GM19372 (cell line): Measurements from ENCODE around the gene FOXM1.

Experiments
- ATAC-seq: cut with Tn5 transposase; IDR thresholded peaks from one replicate; pipeline ENCODE4 v1.9.1; 2021; ENCODE audit warnings: mild to moderate bottlenecking, low read depth, moderate library complexity; ENCODE audit not compliant: unreplicated experiment

The FOXM1 gene

GRCh38 chr12:2841056-2841650, 35.8 kb downstream of the FOXM1 start:
- no peak for ATAC-seq

DNA sequence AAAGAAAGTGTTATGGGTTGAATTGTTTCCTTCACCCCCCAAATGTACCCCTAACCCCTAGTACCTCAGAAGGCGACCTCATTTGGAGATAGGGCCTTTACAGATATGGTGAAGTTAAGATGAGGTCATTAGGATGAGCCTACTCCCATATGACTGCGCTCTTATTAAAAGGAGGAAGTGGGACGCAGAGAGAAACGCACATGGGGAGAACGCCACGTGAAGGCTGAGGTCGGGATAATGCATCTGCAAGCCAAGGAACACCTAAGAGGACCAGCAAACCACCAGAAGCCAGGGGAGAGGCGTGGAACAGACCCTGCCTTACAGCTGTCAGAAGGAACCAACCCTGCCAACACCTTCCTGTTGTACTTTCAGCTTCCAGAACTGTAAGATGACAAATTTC, 40.4 kb downstream of the FOXM1 start:
- ATAC-seq = no peak

GRCh38 chr12:2835691-2836403, 41.1 kb downstream of the FOXM1 start:
- no peak for ATAC-seq

DNA sequence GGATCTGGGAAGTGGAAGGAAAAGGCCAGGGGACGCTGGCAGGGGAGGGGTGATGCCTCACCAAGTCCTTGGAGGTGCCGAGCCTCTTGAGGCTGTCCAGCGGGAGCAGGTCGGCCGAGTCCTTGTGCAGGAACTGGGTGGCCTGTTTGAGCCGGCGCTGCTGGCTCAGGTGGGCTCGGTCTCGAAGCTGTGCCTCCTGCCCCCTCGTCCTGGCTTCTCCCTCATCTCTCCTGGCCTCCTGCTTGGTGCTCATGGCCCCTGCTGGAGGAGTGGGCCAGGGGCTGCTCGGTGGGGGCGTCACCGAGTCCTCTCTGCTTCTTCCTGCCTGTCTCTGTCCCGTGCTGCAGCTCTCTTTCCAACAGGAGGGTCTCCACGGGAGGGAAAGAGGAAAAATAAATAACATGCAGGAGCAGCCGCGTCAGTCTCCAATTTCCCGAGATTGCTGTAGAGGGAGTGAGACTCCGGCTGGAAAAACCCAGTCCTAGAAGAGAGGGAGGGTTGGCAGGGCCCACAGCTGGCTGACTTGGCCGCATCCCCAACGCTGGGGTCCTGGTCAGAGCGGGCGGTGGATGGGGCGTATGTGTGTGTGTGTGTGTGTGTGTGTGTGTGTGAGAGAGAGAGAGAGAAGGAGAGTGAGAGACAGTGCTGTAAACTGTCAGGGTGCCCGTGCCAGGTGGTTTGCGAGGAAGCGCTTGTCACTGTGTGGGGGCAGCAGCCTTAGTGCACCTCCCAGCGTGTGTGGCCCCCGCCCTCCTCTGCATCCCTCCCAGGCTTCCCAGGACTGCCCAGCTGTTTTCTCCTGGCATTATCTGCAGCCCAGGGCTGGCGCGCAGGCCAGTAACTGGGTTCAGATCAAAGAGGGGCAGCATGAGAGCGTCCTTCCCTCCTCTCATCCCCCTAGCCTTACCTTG, 42.1 kb downstream of the FOXM1 start, which contains the start of gene NRIP2:
NRIP2 (minus strand) TSS at position 455 of the 911 bp plus-strand sequence; CDS start at position 403, 52 bp downstream.
- ATAC-seq = no peak

GRCh38 chr12:2833810-2834209, 43.2 kb downstream of the FOXM1 start:
- no peak for ATAC-seq

GRCh38 chr12:2833327-2833726, 43.6 kb downstream of the FOXM1 start:
- ATAC-seq = no peak

DNA sequence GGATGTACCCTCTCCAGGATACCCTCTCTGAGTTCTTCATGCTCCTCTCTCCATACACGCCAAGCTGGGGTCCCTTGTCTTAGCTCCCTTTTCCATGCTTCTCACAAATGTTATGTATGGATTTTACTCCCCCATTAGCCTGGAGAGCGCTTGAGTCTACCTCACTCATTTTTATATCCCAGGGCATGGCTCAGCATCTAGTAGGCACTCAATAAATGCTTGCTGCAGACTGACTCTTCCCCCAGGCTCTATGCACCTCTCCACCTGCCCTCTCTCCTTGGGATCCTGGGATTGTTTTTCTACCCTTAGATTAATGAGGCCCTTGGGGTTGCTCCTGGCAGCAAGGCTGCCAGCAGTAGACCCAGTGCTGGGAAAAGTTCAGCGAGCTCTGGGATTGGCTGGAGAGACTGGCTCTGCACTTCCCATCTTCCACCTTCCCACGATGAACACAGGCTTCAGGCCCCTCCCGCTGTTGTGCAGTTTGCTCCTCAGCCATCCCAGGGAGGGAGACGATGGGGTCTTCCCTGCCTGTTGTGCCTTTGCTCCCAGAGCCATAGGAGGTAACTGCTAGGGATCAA, 44.3 kb downstream of the FOXM1 start:
- ATAC-seq = no peak

DNA sequence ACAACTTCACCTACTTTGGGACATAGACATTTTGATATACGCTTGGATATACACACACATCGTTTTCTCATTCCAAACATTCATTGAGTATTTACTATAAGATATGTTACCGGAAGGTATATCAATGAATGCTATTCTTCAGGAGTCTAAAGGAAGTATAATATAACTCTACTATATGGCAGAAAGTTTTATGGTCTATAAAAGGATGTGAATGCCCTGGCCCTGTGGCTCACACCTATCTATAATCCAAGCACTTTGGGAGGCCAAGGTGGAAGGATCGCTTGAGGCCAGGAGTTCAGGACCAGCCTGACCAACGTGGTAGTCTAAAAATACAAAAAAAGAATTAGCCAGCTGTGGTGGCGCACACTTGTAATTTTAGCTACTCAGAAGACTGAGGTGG, 47.7 kb downstream of the FOXM1 start:
- no peak for ATAC-seq

GRCh38 chr12:2826721-2827515, 50.1 kb downstream of the FOXM1 start:
- ATAC-seq = no peak

DNA sequence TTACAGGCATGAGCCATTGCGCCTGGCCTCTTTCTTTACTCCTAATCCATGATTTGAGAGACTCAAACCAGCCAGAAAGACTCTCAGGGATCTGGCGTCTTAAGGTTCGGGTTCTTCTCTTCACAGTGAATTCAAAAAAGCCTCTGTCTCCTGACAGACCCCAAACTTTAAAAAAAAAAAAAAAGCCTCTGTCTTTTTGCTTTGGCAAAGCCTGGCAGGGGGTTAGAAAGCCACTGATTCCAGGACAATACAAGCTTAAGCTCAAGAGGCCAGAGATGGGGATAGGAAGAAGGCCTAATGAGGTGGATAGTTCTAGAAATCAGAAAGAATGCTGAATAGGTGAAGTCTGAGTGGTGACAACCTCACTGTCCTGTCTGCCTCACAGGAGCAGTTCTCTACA, 50.9 kb downstream of the FOXM1 start:
- no peak for ATAC-seq

GRCh38 chr12:2825132-2825531, 51.8 kb downstream of the FOXM1 start:
- no peak for ATAC-seq

GRCh38 chr12:2824541-2824940, 52.4 kb downstream of the FOXM1 start:
- no peak for ATAC-seq

DNA sequence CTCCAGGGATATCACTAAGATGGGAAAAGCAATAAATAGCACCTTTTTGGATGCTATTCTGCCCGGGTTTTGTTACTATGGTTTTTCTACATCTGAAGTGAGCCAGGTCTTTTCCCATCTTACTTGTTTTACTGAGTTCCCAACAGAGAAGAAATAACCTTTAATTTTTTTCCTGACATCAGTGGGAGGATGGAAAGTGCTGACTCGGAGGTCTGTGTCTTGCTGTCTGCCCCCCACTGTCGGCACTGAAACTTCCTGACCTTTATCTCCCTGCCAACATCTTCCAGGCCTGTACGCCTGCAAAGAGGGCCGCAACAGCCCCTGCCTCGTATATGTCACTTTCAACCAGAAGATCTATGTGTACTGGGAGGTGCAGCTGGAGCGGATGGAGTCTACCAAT, 53.5 kb downstream of the FOXM1 start:
- no peak for ATAC-seq

DNA sequence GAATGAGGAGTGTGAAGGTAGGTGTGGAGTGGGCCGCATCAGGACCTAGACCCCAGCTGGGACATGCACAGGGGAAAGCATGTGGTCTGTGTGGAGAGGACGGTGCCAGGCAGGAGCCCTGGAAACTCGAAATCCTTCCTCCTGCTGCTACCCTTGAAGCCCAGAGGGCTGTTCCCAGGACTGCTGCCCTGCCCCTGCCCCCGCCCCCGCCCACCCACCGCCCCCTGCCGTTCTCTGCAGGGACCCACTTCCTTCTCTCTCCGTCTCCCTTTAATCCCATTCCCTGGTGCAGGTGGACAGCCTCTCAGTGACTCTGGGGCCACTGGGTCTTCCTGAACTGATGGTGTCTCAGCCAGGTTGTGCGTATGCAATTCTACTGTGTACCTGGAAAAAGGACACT, 56.5 kb downstream of the FOXM1 start:
- no peak for ATAC-seq

GRCh38 chr12:2819810-2820209, 57.2 kb downstream of the FOXM1 start:
- ATAC-seq = no peak

GRCh38 chr12:2813214-2814185, 63.5 kb downstream of the FOXM1 start:
- ATAC-seq = no peak

- peak; percentile 88 for ATAC-seq
These were observed 64.4 kb downstream of the FOXM1 start, which contains the start of gene ITFG2 for GRCh38 chr12:2812290-2813213. ITFG2 (plus strand) TSS chr12:2812668; CDS start chr12:2812761, 93 bp downstream.

GRCh38 chr12:2811801-2812200, 65.2 kb downstream of the FOXM1 start:
- ATAC-seq = no peak
